Right lobe of liver (tissue), 4 donors: ENCODE results near the gene EN1.

ENCODE experiments used
- POLR2A ChIP-seq: fragments of 450-650 bp; IDR thresholded peaks from one replicate; pipeline ENCODE4 v1.6.1; 2017; ENCODE audit warnings: antibody characterized with exemption, mild to moderate bottlenecking
- TF ChIP-seq, protein P1 (sequence below), 4 donors: fragments of 200-600 bp in 3 of 4; fragments of 450-650 bp in 1 of 4; IDR thresholded peaks; one replicate each; pipeline versions ENCODE4 v1.5.1 to v1.8.0; 2016 to 2022; ENCODE audit warnings: antibody characterized with exemption in 4 of 4, mild to moderate bottlenecking in 2 of 4
- donor health status: DM: no; HTN: no; CAD: no.
- donor health status: DM: no; HTN: no; CAD: no.
- donor health status: DM: no; HTN: yes; CAD: no.

GRCh38 chr2:118815731-118816130, 31.7 kb downstream of the EN1 start:
- TF ChIP-seq, protein P1, sequence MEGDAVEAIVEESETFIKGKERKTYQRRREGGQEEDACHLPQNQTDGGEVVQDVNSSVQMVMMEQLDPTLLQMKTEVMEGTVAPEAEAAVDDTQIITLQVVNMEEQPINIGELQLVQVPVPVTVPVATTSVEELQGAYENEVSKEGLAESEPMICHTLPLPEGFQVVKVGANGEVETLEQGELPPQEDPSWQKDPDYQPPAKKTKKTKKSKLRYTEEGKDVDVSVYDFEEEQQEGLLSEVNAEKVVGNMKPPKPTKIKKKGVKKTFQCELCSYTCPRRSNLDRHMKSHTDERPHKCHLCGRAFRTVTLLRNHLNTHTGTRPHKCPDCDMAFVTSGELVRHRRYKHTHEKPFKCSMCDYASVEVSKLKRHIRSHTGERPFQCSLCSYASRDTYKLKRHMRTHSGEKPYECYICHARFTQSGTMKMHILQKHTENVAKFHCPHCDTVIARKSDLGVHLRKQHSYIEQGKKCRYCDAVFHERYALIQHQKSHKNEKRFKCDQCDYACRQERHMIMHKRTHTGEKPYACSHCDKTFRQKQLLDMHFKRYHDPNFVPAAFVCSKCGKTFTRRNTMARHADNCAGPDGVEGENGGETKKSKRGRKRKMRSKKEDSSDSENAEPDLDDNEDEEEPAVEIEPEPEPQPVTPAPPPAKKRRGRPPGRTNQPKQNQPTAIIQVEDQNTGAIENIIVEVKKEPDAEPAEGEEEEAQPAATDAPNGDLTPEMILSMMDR (IDR thresholded peaks at IDR 0.05): no peak
- TF ChIP-seq POLR2A: no peak
